GM12892 (cell line): ENCODE data around the gene TMEM30B.

Experiments used
- POLR2A ChIP-seq: IDR thresholded peaks from 2 replicates; pipeline ENCODE4 v1.6.1; 2011; ENCODE audit warnings: low read depth, low read length, control low read depth
- POLR2AphosphoS5 ChIP-seq: IDR thresholded peaks from 2 replicates; pipeline ENCODE4 v1.6.1; 2011; ENCODE audit warnings: low read depth, low read length, control low read depth
- TAF1 ChIP-seq: IDR thresholded peaks from 2 replicates; pipeline ENCODE4 v1.6.1; 2011; ENCODE audit warnings: low read depth, mild to moderate bottlenecking, control low read depth, low read length, borderline replicate concordance

DNA sequence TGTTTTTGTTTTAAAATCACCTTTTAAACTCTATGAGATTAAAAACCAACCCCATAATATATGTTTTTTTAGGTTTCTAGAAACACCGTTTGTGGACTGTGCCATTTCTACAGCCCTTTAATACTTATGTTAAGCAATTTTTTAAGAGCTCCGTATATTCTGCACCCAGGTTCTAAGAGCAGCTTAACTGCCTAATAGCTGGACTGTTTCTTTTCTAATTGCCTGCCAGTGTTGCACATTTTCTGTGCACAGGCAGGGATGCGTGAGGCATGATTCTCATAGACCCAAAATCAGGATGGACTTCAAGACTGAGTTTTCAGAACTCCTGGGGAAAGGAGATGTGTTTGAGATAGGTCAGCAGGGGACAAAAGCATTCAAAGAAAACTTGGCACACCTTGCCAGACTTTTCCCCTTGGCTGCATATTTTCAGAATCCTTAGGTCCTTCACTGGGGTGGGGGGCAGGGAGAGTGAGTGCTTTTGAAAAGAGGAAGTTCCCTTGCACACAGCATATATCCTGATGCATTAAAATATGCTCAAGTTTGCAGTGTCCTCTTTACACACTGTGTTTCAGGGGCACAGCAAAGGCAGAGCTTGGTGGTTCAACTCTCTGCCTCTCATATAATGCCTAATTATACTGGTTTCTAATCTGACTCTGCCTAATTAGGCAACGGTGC is 27.9 kb downstream of the TMEM30B start:
- no peak for TF ChIP-seq POLR2A
- no peak for TF ChIP-seq TAF1
- TF ChIP-seq POLR2AphosphoS5: no peak
